Measurements from ENCODE around the gene PHLDB3.
"Not testable (repeated sequence)": the region's sequence is repeated elsewhere in the genome, so short reads cannot be mapped to it uniquely, and the experiment has no call there.

PHLDB3 gene

GRCh38 chr19:43466793-43467192 is 37.8 kb downstream of the PHLDB3 start:
- no peak for DNase-seq

GRCh38 chr19:43465468-43466120 is 39.0 kb downstream of the PHLDB3 start, which contains the start of gene LYPD3:
TSS of gene LYPD3 (minus strand) at chr19:43465608. CDS start at chr19:43465571, 37 bp downstream.
- no peak for DNase-seq

- peak; percentile 63 to 80 for DNase-seq
These were observed 40.3 kb downstream of the PHLDB3 start for GRCh38 chr19:43464134-43464775.

GRCh38 chr19:43463381-43464133 is 41.0 kb downstream of the PHLDB3 start:
- peak; percentile 91 to 94 for DNase-seq

- no peak for DNase-seq
These were observed 41.7 kb downstream of the PHLDB3 start for GRCh38 chr19:43462785-43463380.

- no peak for DNase-seq
These were observed 42.2 kb downstream of the PHLDB3 start for GRCh38 chr19:43462383-43462782.

- no peak for DNase-seq
These were observed 43.2 kb downstream of the PHLDB3 start for GRCh38 chr19:43461303-43461702.

GRCh38 chr19:43460362-43461016 is 44.1 kb downstream of the PHLDB3 start:
- no peak for DNase-seq

- DNase-seq = no peak
These were observed 46.7 kb downstream of the PHLDB3 start for GRCh38 chr19:43457809-43458208.

GRCh38 chr19:43455321-43456113 is 49.0 kb downstream of the PHLDB3 start:
- no peak for DNase-seq

GRCh38 chr19:43454031-43454430 is 50.5 kb downstream of the PHLDB3 start:
- no peak for DNase-seq

GRCh38 chr19:43452582-43452981 is 52.0 kb downstream of the PHLDB3 start:
- DNase-seq = no peak

GRCh38 chr19:43450545-43450997 is 54.0 kb downstream of the PHLDB3 start:
- peak in 1 of 2 experiments; percentile 19 for DNase-seq

- DNase-seq = no peak
These were observed 56.9 kb downstream of the PHLDB3 start for GRCh38 chr19:43447655-43448054.

GRCh38 chr19:43446746-43447489 is 57.6 kb downstream of the PHLDB3 start:
- DNase-seq = peak; percentile 64 to 77

- no peak for DNase-seq
These were observed 59.1 kb downstream of the PHLDB3 start for GRCh38 chr19:43445426-43445825.

- DNase-seq = no peak
These were observed 59.8 kb downstream of the PHLDB3 start for GRCh38 chr19:43444531-43445287.

GRCh38 chr19:43444091-43444490 is 60.5 kb downstream of the PHLDB3 start:
- DNase-seq = not testable (repeated sequence)

- DNase-seq = no peak
These were observed 62.8 kb downstream of the PHLDB3 start for GRCh38 chr19:43441716-43442115.

- DNase-seq = no peak
These were observed 64.9 kb downstream of the PHLDB3 start for GRCh38 chr19:43439709-43440063.

Data from Kasumi-1 (cell line).